DND-41 (cell line): ENCODE measurements around the gene MYL1.

Experiments
- CTCF ChIP-seq: IDR thresholded peaks from 2 replicates; pipeline ENCODE4 v1.5.1; 2012; ENCODE audit warnings: borderline replicate concordance, low read length, moderate library complexity, mild to moderate bottlenecking; ENCODE audit not compliant: poor library complexity, severe bottlenecking; ENCODE audit errors: extremely low read depth
- EZH2 ChIP-seq: IDR thresholded peaks from 3 replicates; pipeline ENCODE4 v1.6.1; 2012; ENCODE audit warnings: borderline replicate concordance, low read depth, mild to moderate bottlenecking, moderate library complexity, low read length, inconsistent platforms; ENCODE audit not compliant: severe bottlenecking

GRCh38 chr2:210263841-210264240 lies 51.1 kb downstream of the MYL1 start:
- TF ChIP-seq CTCF (no peak), EZH2 (no peak)
